DMS53 (cell line): ENCODE results near the gene NRG3.
A peak's percentile ranks its signal among the peaks of the same experiment; 100 is the strongest.

Experiments used
- DNase-seq: peaks from one replicate; lab custom pipeline; 2025; lab: John Stamatoyannopoulos, UW

Gene NRG3

DNA sequence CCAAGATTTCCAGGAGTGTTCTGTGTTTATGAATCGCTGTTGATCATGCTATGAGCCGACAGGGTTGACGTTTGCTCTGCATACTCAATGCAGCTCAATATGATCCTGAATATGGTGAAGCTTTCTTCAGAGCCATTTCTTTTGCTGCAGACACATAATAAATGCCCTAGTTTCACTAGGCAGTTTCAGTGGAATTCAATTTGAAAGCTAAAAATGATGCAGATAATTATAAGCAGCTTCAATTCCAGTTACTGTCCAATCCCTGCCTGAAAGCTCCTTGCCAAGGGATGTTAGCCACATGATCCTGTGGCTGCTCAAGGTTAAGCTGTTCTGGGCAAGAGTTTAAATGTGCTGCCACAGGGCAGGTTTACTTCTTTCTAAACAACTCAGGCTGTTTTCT, 805.6 kb downstream of the NRG3 start:
- no peak for DNase-seq

DNA sequence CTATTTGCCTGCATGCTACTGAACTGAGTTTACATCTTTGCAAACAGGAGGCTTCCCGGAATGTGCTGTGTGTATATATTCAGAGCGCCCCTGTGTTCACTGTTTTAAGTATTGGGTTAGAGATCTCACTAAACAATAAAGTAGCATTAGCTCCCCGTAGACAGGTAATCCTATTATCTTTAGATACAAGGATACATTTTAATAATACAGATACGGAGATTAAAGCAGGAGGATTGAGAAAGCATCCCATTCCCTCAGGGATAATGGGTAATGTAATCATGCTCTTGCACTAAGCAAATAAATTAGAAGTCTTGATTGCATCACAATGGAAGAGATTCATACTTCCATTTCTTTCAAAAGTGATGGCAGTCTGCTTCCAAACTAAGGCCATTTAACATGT, 809.0 kb downstream of the NRG3 start:
- DNase-seq = no peak

- no peak for DNase-seq
These were observed 810.1 kb downstream of the NRG3 start for GRCh38 chr10:82685087-82685486.

DNA sequence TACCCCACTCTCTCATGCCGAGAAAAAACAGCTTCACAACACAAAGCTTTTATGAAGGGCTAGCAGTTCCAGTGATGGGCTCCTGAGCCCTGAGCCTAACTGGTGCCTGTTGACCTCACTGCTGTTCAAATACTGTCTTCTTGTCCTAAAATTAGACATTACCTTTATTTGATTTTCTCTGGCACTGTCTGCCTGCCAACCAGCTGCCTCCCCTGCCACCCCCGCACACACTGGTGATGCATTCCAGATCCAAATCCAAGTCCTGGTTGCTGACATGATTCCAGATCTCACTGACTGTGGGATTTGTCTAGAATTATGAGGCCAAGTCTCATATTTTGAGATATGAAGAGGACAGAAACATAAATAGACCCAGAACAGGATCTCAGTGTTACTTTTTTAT, 816.2 kb downstream of the NRG3 start:
- DNase-seq = peak; percentile 42

GRCh38 chr10:82692458-82692857, 817.5 kb downstream of the NRG3 start:
- peak; percentile 11 for DNase-seq

DNA sequence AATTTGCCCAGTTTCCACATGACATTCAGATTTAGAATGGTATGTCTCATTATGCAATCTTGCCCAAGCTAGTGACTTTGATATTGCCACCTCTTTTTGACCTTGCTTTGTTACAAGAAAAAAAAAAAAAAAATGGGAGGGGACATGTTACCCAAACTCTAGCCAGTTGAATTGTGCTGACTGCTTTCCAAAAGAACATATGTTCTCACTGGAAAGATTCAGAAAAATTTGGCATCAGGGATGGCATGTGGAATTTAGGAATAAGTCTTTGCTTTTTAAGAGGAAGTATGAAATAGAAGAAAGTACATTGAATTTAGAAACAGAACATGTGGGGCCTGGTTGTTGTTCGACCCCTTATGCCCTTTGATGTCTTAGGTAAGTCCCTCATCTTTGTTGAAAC, 846.8 kb downstream of the NRG3 start:
- DNase-seq = no peak

GRCh38 chr10:82722273-82722672, 847.3 kb downstream of the NRG3 start:
- no peak for DNase-seq

DNA sequence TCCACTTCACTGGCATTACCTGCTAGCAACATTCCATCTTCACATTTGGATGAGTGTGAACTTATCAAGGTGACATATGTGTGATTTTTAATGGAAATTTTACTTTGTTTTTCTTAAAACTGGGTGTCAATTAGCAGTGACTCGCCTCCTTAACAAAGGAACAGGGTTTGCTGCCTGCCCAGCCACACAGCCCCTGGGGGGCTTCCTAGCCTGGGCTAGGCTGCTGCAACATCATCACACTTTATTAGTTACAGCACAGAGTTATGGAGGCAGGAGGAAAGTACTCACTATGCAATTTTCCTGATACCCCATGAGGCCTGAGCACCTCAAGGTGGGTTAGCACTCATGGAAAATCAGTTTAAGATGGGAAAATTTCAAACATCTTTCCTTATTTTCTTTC, 861.3 kb downstream of the NRG3 start:
- no peak for DNase-seq

- DNase-seq = no peak
These were observed 862.6 kb downstream of the NRG3 start for GRCh38 chr10:82737549-82737948.

GRCh38 chr10:82738592-82738991, 863.6 kb downstream of the NRG3 start:
- DNase-seq = no peak

- peak; percentile 45 for DNase-seq
These were observed 867.5 kb downstream of the NRG3 start for GRCh38 chr10:82742478-82742877.

GRCh38 chr10:82742898-82743297, 867.9 kb downstream of the NRG3 start:
- no peak for DNase-seq

DNA sequence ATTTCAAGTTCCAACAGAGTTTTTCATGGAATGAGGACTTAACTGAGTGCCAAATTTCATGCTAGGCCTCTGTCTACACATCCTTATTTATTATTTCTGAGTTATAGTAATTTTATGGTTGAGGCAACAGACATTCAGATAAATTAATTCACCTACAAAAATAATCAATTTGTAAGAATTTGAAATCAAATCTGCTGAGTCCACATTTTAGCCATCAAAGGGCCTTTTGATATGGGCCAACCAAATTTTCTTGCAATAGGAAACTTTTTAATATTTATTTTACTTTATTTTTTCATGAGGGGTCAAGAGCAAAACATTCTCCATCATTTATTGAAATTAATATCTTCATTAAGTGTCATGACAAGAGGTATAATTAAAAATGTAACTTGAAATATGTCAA, 875.5 kb downstream of the NRG3 start:
- no peak for DNase-seq

DNA sequence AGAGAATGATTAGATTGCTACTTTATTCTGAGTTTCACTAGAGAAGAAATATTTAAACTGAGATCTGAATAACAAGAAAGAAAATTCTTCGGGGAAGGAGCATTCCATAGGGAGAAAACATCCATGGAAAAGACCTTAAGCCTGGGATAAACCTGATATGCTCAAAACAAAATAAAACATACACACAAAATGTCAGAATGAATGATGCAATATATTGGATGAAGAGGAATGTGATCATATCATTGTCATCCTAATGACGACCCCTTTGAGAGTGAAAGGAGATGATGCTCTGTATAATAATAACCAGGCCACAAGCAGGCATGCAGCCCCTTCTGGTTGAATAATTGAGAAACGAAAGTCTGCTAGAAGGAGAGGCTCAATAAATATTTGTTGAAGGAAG, 882.4 kb downstream of the NRG3 start:
- no peak for DNase-seq

GRCh38 chr10:82757901-82758300, 882.9 kb downstream of the NRG3 start:
- no peak for DNase-seq

DNA sequence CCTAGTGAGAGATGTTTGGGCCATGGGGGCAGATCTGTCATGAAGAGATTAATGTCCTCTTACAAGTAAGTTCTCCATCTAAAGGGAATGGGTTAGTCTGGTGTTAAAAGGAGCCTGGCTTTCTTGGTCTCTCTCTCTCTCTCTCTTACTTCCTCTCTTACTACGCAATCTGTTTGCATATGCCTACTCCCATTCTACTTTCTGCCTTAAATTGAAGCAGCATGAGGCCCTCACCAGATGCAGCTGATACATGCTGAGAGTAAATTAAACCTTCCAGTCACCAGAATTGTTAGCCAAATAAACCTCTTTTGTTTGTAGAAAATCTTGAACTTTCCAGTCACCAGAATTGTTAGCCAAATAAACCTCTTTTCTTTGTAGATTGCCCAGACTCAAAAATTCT, 884.1 kb downstream of the NRG3 start:
- no peak for DNase-seq

- no peak for DNase-seq
These were observed 887.6 kb downstream of the NRG3 start for GRCh38 chr10:82762641-82763040.

GRCh38 chr10:82768040-82768439, 893.0 kb downstream of the NRG3 start:
- no peak for DNase-seq

DNA sequence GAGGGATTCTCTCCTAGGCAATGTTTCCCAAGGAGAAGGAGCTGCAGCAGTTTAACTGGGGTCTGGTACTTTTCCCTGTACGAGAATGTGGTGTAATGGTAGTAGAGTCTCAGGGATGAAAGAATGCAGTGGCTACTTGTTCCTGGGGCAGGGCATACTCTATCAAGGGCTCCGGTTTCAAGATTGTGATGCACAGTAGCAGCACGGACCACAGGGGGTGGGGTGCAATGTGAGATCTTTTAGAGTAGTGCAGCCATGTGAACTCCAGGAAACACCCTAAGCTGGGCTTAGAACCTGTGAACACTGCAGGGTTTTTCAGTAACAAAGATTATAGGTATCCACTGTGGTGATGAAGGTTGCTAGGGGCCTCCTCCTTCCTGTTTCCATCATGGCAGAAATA, 903.9 kb downstream of the NRG3 start:
- no peak for DNase-seq

DNA sequence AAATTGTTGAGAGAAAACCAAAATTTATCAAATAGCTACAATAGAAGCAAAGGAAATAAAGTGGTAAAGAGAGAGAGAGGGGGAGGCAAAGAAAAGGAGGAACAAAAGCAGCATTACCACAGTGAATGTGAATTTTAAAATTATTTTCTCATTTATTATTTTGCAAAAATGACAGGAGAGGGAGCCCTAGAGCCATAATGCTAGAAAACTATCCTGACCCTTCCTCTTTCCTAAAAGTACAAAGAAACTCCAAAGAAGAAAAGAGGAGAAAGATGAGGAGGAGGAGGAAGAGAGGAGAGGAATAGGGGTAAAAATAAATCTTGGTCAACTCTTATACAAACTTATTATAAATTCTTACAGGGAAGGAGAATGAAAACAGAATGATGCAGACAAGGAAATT, 921.5 kb downstream of the NRG3 start:
- DNase-seq = peak; percentile 56

- DNase-seq = no peak
These were observed 926.3 kb downstream of the NRG3 start for GRCh38 chr10:82801289-82801688.

DNA sequence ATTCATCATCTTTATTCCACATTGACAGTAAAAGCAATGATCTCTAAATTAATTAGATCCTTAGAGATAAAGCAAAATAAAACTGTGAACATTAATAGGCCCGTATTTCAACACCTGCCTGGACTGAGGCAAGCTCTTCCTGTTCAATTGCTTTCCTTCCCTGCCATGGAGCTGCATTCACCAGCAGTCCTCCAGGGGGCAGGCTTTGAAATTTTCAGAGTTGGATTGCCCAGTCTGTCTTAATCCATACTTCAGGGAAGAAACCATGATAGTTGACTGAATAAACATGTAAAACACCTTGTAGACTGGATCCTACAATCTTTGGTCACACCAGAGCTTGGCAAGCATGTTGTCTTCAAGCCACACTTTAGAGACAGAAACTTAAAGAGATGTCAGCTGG, 936.6 kb downstream of the NRG3 start:
- peak; percentile 76 for DNase-seq

DNA sequence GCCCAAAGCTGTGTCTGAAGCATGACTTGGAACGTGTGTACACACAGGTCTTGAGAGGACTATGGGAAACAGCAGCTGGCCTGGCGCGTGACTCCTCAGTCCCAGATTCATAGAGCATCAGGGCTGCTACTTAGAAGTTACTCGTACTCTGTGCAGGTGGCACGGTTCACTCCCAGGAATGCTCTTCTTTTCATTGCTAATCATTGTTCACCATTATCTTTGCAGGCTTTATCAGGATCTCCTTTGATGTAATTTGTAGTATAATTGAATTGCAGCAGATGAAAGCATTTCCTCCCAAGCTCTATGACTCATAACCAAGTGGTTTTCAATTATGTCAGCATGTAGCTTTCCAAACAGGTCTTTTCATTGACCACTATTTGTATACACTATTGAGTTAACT, 938.9 kb downstream of the NRG3 start:
- DNase-seq = peak; percentile 97

- DNase-seq = peak; percentile 87
These were observed 939.6 kb downstream of the NRG3 start for GRCh38 chr10:82814635-82815034.

DNA sequence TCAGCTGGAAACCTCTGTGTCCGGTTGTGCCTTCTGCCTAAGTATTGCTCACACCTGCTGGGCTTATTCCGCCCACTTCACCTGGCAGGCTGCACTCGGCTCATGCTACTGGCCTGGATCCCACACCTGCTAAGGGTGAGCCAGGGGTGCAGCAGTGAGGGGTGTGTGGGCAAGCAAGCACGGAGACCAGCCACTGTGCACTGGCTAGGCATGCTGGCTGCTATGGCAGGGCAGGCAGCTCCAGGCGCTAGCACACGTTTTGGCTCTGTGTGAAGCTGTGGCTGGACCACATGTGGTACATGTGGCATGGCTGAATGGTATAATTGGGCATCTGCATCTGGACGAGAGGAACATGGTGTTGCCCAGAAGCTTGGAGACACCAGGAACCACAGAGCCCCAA, 940.7 kb downstream of the NRG3 start:
- DNase-seq = peak; percentile 97
